Brain microvascular endothelial cell (primary cell): ENCODE measurements around the gene KRTAP3-1.

Source experiments
- DNase-seq: peaks from one replicate; pipeline ENCODE4 v3.0.0-alpha.2; 2020
- H3K27ac ChIP-seq: fragments of 250-450 bp; sonication (Bioruptor Pico); 2 replicates; pipeline ENCODE4 v1.5.1; 2020; ENCODE audit warnings: mild to moderate bottlenecking, moderate library complexity
- H3K27me3 ChIP-seq: fragments of 250-450 bp; sonication (Bioruptor Pico); replicated peaks from 2 replicates; pipeline ENCODE4 v1.5.1; 2020; ENCODE audit warnings: mild to moderate bottlenecking
- H3K36me3 ChIP-seq: fragments of 250-450 bp; sonication (Bioruptor Pico); replicated peaks from 2 replicates; pipeline ENCODE4 v1.5.1; 2020; ENCODE audit warnings: mild to moderate bottlenecking
- H3K4me3 ChIP-seq: 2 replicates; pipeline ENCODE4 v1.5.1; 2011; ENCODE audit warnings: low read depth, mild to moderate bottlenecking, control low read depth, low read length, moderate library complexity
- CTCF ChIP-seq: IDR thresholded peaks from 2 replicates; pipeline ENCODE4 v1.5.1; 2011; ENCODE audit warnings: low read depth, mild to moderate bottlenecking, moderate library complexity, low read length, control low read depth, inconsistent platforms; ENCODE audit errors: missing control alignments
- in situ Hi-C: cut with HindIII; loops from 2 replicates; pipeline ENCODE4 v1.10.0; 2017; ENCODE audit warnings: low sequenced_read_pairs, low pct_ligation_motif_present

KRTAP3-1 gene

GRCh38 chr17:41029633-41030245 is 20.8 kb upstream of the KRTAP3-1 start, which contains the start of gene KRTAP1-4:
KRTAP1-4 (minus strand) TSS chr17:41030195; CDS start chr17:41030078, 117 bp downstream.
- no peak within 1 kb of the TSS for H3K27ac ChIP-seq
- in situ Hi-C loops = no loop called here
- no peaks in the 10 kb centered on the region for H3K27me3 ChIP-seq
- no peak within 1 kb of the TSS for H3K4me3 ChIP-seq
- H3K36me3 ChIP-seq = no peaks in the 10 kb centered on the region
- DNase-seq = no peak
- no peak for TF ChIP-seq CTCF

GRCh38 chr17:41026715-41027471 is 18.0 kb upstream of the KRTAP3-1 start, which contains the start of gene KRTAP1-5:
KRTAP1-5 (minus strand) TSS chr17:41027208; CDS start chr17:41027155, 53 bp downstream.
- DNase-seq = peak; percentile 10
- Histone ChIP-seq H3K4me3 (no peak within 1 kb of the TSS), H3K36me3 (no peaks in the 10 kb centered on the region), H3K27ac (no peak within 1 kb of the TSS), H3K27me3 (no peaks in the 10 kb centered on the region)
- no peak for TF ChIP-seq CTCF
- in situ Hi-C loops = no loop called here

- DNase-seq = peak; percentile 7
- Histone ChIP-seq H3K27me3 (no peaks in the 10 kb centered on the region), H3K36me3 (no peaks in the 10 kb centered on the region), H3K27ac (no peak overlapping the region), H3K4me3 (no peak overlapping the region)
- no peak for TF ChIP-seq CTCF
- in situ Hi-C loops = no loop called here
Observed at GRCh38 chr17:41024697-41025096, 15.8 kb upstream of the KRTAP3-1 start.

- DNase-seq = no peak
- Histone ChIP-seq H3K27ac (no peak overlapping the region), H3K27me3 (no peaks in the 10 kb centered on the region), H3K36me3 (no peaks in the 10 kb centered on the region), H3K4me3 (no peak overlapping the region)
- no peak for TF ChIP-seq CTCF
- in situ Hi-C loops = no loop called here
Observed at GRCh38 chr17:41020336-41020735, 11.4 kb upstream of the KRTAP3-1 start.

- H3K4me3 ChIP-seq = no peak overlapping the region
- no peak for TF ChIP-seq CTCF
- no peaks in the 10 kb centered on the region for H3K27me3 ChIP-seq
- no peak overlapping the region for H3K27ac ChIP-seq
- in situ Hi-C loops = no loop called here
- no peaks in the 10 kb centered on the region for H3K36me3 ChIP-seq
- DNase-seq = no peak
Observed at GRCh38 chr17:41019415-41019814, 10.5 kb upstream of the KRTAP3-1 start.
